Thyroid gland (tissue), 4 donors: ENCODE data around the gene RASD1. TPM values are rescaled to one million over a fixed set of nuclear protein-coding genes. Genes with fewer than 3 reads are reported as not detected.

ENCODE experiments used
- DNase-seq, 2 donors: peaks; one replicate each; pipeline ENCODE4 v3.0.0-alpha.2; 2019
- H3K27ac ChIP-seq, 3 donors: fragments of 200-600 bp; sonication (generic); 1 replicate in 2 of 3; 2 replicates in 1 of 3; pipeline ENCODE4 v1.5.1; 2016 to 2019; ENCODE audit warnings: mild to moderate bottlenecking in 1 of 3, moderate library complexity in 1 of 3
- H3K27me3 ChIP-seq: fragments of 200-600 bp; sonication (generic); one replicate; pipeline ENCODE4 v1.5.1; 2019
- H3K36me3 ChIP-seq, 2 donors: fragments of 200-600 bp; sonication (generic); one replicate each; pipeline ENCODE4 v1.5.1; 2016 to 2019
- H3K4me1 ChIP-seq, 2 donors: fragments of 200-600 bp; sonication (generic); one replicate each; pipeline ENCODE4 v1.5.1; 2017 to 2019
- H3K4me3 ChIP-seq, 3 donors: fragments of 200-600 bp; sonication (generic); replicated peaks in 1 of 3; 1 replicate in 2 of 3; 2 replicates in 1 of 3; pipeline ENCODE4 v1.5.1; 2016; ENCODE audit warnings: mild to moderate bottlenecking in 1 of 3
- H3K9me3 ChIP-seq: fragments of 200-600 bp; sonication (generic); one replicate; pipeline ENCODE4 v1.5.1; 2017
- CTCF ChIP-seq, 6 experiments: fragments of 200-600 bp in 3 of 6; fragments of 450-650 bp in 3 of 6; sonication (generic) in 3 of 6; IDR thresholded peaks; one replicate each; pipeline ENCODE4 v1.5.1; 2016 to 2019; ENCODE audit warnings: antibody characterized with exemption in 6 of 6, mild to moderate bottlenecking in 2 of 6, inconsistent platforms in 1 of 6, moderate library complexity in 1 of 6
- POLR2A ChIP-seq, 2 donors: fragments of 450-650 bp; IDR thresholded peaks; one replicate each; pipeline ENCODE4 v1.6.1; 2017; ENCODE audit warnings: antibody characterized with exemption in 2 of 2, mild to moderate bottlenecking in 2 of 2, moderate library complexity in 1 of 2
- WGBS, 2 donors: methylation state at CpG; one replicate each; pipeline ENCODE4 v1.1.5; 2017; 5-methylcytosine and 5-hydroxymethylcytosine counted together
- intact Hi-C: fragments of 100-400 bp; cut with DNase I; formaldehyde crosslinking; loops from one replicate; pipeline ENCODE4 v1.15.1; 2023
- total RNA-seq, 4 donors: library from RNA; depleted of rRNA; stranded (reverse); fragments of >200 nt; gene quantifications; one replicate each; pipeline ENCODE4 v1.2.3, GENCODE V29; 2016

Gene RASD1
- total RNA-seq, 4 donors from 2014 or later, result 114 to 149 (median 141) TPM

GRCh38 chr17:17509601-17510425, 13.6 kb upstream of the RASD1 start:
- no peak for TF ChIP-seq CTCF (IDR thresholded peaks at IDR 0.05)
- no peak for TF ChIP-seq POLR2A (IDR thresholded peaks at IDR 0.05)
- intact Hi-C loops, result no loop called here
- Histone ChIP-seq H3K4me1 (no peaks in the 10 kb centered on the region), H3K36me3 (no peaks in the 10 kb centered on the region), H3K4me3 (no peak overlapping the region), H3K27me3 (no peaks in the 10 kb centered on the region), H3K27ac (no peak overlapping the region), H3K9me3 (no peaks in the 10 kb centered on the region)
- 94 to 95% methylated on average over 17 to 19 of the region's 21 CpGs for WGBS, 2 donors
- no peak for DNase-seq

- intact Hi-C loops, result no loop called here
- DNase-seq, result no peak
- WGBS, 2 donors, result 92 to 94% methylated on average over 30 to 33 of the region's 33 CpGs
These were observed 12.7 kb upstream of the RASD1 start for GRCh38 chr17:17508646-17509591.

GRCh38 chr17:17508019-17508535, 11.9 kb upstream of the RASD1 start:
- Histone ChIP-seq H3K27me3 (no peaks in the 10 kb centered on the region), H3K36me3 (no peaks in the 10 kb centered on the region), H3K9me3 (no peaks in the 10 kb centered on the region), H3K4me1 (no peaks in the 10 kb centered on the region), H3K27ac (no peak overlapping the region), H3K4me3 (no peak overlapping the region)
- DNase-seq, result no peak
- WGBS, 2 donors, result 83 to 93% methylated on average over 9 to 11 of the region's 11 CpGs
- intact Hi-C loops, result no loop called here
- TF ChIP-seq POLR2A (IDR thresholded peaks at IDR 0.05), result no peak
- TF ChIP-seq CTCF (IDR thresholded peaks at IDR 0.05), result no peak

More at GRCh38 chr17:17508646-17509591, 12.7 kb upstream of the RASD1 start:
- H3K27me3 ChIP-seq, result no peaks in the 10 kb centered on the region
- no peaks in the 10 kb centered on the region for H3K4me1 ChIP-seq
- H3K4me3 ChIP-seq, result no peak overlapping the region
- no peaks in the 10 kb centered on the region for H3K36me3 ChIP-seq
- no peaks in the 10 kb centered on the region for H3K9me3 ChIP-seq
- TF ChIP-seq CTCF (IDR thresholded peaks at IDR 0.05), result no peak
- TF ChIP-seq POLR2A (IDR thresholded peaks at IDR 0.05), result no peak
- no peak overlapping the region for H3K27ac ChIP-seq

- no peak for TF ChIP-seq CTCF (IDR thresholded peaks at IDR 0.05)
- no peak for TF ChIP-seq POLR2A (IDR thresholded peaks at IDR 0.05)
- intact Hi-C loops, result no loop called here
- H3K9me3 ChIP-seq, result no peaks in the 10 kb centered on the region
- WGBS, 2 donors, result 92 to 99% methylated on average over 8 to 13 of the region's 16 CpGs
- no peaks in the 10 kb centered on the region for H3K27me3 ChIP-seq
- no peaks in the 10 kb centered on the region for H3K36me3 ChIP-seq
- DNase-seq, result no peak
- no peak overlapping the region for H3K27ac ChIP-seq
- H3K4me1 ChIP-seq, result no peaks in the 10 kb centered on the region
- no peak overlapping the region for H3K4me3 ChIP-seq
These were observed 11.3 kb upstream of the RASD1 start for GRCh38 chr17:17507465-17508011.
